ENCODE measurements around the gene WWOX.

GRCh38 chr16:79061181-79061580 is 961.7 kb downstream of the WWOX start:
- TF ChIP-seq POLR2A (IDR thresholded peaks at IDR 0.05) (no peak), CTCF (IDR thresholded peaks at IDR 0.05) (no peak)
